Cardiac muscle cell (in vitro differentiated cells and primary cell): Measurements from ENCODE around the gene SYNGAP1. TPM values are rescaled to one million over a fixed set of nuclear protein-coding genes. Genes with fewer than 3 reads are reported as not detected.
"Not testable (repeated sequence)": the region's sequence is repeated elsewhere in the genome, so short reads cannot be mapped to it uniquely, and the experiment has no call there.

ENCODE experiments used
- DNase-seq, 2 donors: peaks; one replicate each; pipeline versions ENCODE4 v3.0.0 to v3.0.0-alpha.2; 2010 to 2017; ENCODE audit warnings: low read depth in 1 of 2, low spot score in 1 of 2
- H3K27ac ChIP-seq: fragments of 200-600 bp; sonication (generic); 2 replicates; pipeline ENCODE4 v1.5.1; 2016
- H3K27me3 ChIP-seq: fragments of 200-600 bp; sonication (generic); 2 replicates; pipeline ENCODE4 v1.6.0; 2016; ENCODE audit warnings: control low read depth
- H3K36me3 ChIP-seq: fragments of 200-600 bp; sonication (generic); 2 replicates; pipeline ENCODE4 v1.5.1; 2016; ENCODE audit warnings: control low read depth
- H3K4me1 ChIP-seq: fragments of 200-600 bp; sonication (generic); 2 replicates; pipeline ENCODE4 v1.8.1; 2017; ENCODE audit warnings: low read depth, mild to moderate bottlenecking, mixed run types
- H3K4me3 ChIP-seq: fragments of 200-600 bp; sonication (generic); 2 replicates; pipeline ENCODE4 v1.5.1; 2016; ENCODE audit warnings: mild to moderate bottlenecking
- H3K9me3 ChIP-seq: fragments of 200-600 bp; sonication (generic); 2 replicates; pipeline ENCODE4 v1.5.1; 2017; ENCODE audit warnings: low read depth, mild to moderate bottlenecking, control low read depth
- polyA plus RNA-seq: library from polyadenylated mRNA; unstranded; fragments of >200 nt; fragmentation: Nextera tagmentation; extraction: Ambion mirVana; gene quantifications from 2 replicates; pipeline ENCODE4 v1.2.1, GENCODE V29; 2016
- total RNA-seq: library from RNA; depleted of rRNA; stranded (reverse); fragments of >200 nt; gene quantifications from 2 replicates; pipeline ENCODE4 v1.2.3, GENCODE V29; 2016
- TF ChIP-seq, protein P1 (sequence below): IDR thresholded peaks from 2 replicates; pipeline ENCODE4 v1.5.1; 2012; ENCODE audit warnings: low read depth, mild to moderate bottlenecking, low read length

SYNGAP1 gene
- total and polyA plus RNA-seq, 2 experiments from 2014 or later: 6.8 to 20.2 TPM

DNA sequence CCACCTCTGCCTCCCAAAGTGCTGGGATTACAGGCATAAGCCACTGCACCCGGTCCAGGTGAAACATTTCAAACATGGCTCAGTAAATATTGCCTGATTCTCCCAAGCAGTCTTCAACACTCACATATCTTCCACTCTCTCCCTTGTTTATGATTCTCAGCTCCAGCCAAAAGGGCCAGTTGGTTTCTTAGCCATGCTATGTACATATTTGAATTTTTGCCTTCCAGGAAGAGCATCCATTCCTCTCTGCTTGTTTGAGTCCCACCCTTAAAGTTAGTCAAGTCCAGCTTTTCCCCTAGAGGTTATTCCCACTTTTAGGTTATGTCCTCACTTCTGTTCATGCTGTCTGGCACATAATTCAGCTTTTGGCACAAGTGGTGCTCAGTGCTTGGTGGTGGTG is 22.3 kb upstream of the SYNGAP1 start:
- no peak overlapping the region for H3K4me3 ChIP-seq
- TF ChIP-seq, protein P1, sequence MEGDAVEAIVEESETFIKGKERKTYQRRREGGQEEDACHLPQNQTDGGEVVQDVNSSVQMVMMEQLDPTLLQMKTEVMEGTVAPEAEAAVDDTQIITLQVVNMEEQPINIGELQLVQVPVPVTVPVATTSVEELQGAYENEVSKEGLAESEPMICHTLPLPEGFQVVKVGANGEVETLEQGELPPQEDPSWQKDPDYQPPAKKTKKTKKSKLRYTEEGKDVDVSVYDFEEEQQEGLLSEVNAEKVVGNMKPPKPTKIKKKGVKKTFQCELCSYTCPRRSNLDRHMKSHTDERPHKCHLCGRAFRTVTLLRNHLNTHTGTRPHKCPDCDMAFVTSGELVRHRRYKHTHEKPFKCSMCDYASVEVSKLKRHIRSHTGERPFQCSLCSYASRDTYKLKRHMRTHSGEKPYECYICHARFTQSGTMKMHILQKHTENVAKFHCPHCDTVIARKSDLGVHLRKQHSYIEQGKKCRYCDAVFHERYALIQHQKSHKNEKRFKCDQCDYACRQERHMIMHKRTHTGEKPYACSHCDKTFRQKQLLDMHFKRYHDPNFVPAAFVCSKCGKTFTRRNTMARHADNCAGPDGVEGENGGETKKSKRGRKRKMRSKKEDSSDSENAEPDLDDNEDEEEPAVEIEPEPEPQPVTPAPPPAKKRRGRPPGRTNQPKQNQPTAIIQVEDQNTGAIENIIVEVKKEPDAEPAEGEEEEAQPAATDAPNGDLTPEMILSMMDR: no peak
- no peaks in the 10 kb centered on the region for H3K4me1 ChIP-seq
- no peaks in the 10 kb centered on the region for H3K36me3 ChIP-seq
- DNase-seq: no peak
- no peaks in the 10 kb centered on the region for H3K9me3 ChIP-seq
- H3K27ac ChIP-seq: no peak overlapping the region
- no peaks in the 10 kb centered on the region for H3K27me3 ChIP-seq

DNA sequence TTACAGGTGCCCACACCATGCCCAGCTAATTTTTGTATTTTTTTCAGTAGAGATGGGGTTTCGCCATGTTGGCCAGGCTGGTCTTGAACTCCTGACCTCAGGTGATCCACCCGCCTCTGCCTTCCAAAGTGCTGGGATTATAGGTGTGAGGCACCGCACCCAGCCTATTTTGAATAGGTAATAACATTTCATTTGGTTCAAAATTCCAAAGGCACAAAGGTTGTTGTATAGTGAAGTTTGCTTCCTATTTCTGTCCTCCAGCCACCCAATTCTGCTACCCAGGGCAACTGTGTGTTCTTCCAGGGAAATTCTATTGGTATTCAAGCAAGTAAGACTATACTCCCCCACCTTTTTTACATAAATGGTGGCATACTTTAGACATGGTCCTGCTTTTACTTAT is 21.3 kb upstream of the SYNGAP1 start:
- not testable (repeated sequence) for H3K4me3 ChIP-seq, H3K27ac ChIP-seq, DNase-seq, H3K9me3 ChIP-seq, H3K36me3 ChIP-seq, H3K4me1 ChIP-seq, H3K27me3 ChIP-seq

DNA sequence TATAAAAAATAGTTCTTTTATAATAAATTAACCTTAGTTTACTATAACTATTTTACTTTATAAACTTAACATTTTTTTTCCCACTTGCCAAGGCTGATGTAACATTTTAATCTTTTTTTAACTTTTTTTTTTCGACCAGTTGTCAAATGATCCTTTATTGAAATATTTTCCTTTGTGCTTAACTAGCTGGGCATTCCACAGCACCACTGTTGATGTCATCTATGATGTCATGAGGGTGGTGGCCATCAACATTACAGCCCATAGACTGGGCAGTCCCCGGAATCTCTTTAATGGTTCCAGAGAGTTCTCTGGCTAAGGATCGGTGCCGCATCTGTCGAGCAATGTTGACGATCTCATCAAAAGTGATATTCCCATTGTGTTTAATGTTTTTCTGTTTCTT is 20.0 kb upstream of the SYNGAP1 start:
- not testable (repeated sequence) for H3K9me3 ChIP-seq, H3K4me1 ChIP-seq, H3K4me3 ChIP-seq, H3K27ac ChIP-seq, H3K27me3 ChIP-seq, DNase-seq, H3K36me3 ChIP-seq

DNA sequence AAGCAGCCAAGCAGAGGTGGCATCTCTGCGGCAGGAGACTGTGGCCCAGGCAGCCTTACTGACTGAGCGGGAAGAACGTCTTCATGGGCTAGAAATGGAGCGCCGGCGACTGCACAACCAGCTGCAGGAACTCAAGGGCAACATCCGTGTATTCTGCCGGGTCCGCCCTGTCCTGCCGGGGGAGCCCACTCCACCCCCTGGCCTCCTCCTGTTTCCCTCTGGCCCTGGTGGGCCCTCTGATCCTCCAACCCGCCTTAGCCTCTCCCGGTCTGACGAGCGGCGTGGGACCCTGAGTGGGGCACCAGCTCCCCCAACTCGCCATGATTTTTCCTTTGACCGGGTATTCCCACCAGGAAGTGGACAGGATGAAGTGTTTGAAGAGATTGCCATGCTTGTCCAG is 15.0 kb upstream of the SYNGAP1 start:
- H3K4me3 ChIP-seq: no peak overlapping the region
- H3K36me3 ChIP-seq: no peaks in the 10 kb centered on the region
- no peak for DNase-seq
- H3K4me1 ChIP-seq: no peaks in the 10 kb centered on the region
- no peaks in the 10 kb centered on the region for H3K27me3 ChIP-seq
- H3K9me3 ChIP-seq: no peaks in the 10 kb centered on the region
- TF ChIP-seq, protein P1: no peak
- H3K27ac ChIP-seq: no peak overlapping the region

DNA sequence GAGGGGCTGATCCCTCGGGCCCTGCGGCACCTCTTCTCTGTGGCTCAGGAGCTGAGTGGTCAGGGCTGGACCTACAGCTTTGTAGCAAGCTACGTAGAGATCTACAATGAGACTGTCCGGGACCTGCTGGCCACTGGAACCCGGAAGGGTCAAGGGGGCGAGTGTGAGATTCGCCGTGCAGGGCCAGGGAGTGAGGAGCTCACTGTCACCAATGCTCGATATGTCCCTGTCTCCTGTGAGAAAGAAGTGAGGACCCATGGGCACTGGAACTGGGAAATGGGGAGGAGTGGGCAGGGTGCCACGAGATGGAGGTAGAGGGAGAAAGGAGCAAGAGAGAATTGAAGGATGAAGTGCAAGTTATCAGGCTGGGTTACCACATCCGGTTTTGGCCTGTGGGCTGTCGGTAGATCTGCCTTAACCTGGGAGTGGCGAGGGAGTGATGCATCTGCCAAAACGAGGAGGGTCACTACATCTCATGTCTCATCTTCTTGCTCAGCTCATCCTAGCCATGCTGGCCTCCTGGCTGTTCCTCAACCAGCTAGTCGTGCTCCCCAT is 14.4 kb upstream of the SYNGAP1 start:
- Histone ChIP-seq H3K27me3 (no peaks in the 10 kb centered on the region), H3K36me3 (no peaks in the 10 kb centered on the region), H3K27ac (no peak overlapping the region), H3K9me3 (no peaks in the 10 kb centered on the region), H3K4me3 (no peak overlapping the region), H3K4me1 (no peaks in the 10 kb centered on the region)
- TF ChIP-seq, protein P1: no peak
- DNase-seq: no peak

DNA sequence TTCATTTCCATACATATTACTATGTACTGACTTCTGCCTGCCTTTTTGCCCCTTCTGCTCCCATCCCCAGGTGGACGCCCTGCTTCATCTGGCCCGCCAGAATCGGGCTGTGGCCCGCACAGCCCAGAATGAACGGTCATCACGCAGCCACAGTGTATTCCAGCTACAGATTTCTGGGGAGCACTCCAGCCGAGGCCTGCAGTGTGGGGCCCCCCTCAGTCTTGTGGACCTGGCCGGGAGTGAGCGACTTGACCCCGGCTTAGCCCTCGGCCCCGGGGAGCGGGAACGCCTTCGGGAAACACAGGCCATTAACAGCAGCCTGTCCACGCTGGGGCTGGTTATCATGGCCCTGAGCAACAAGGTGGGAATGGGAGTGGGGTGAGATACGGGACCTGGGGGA is 13.7 kb upstream of the SYNGAP1 start:
- H3K27me3 ChIP-seq: no peaks in the 10 kb centered on the region
- no peaks in the 10 kb centered on the region for H3K4me1 ChIP-seq
- TF ChIP-seq, protein P1: no peak
- H3K4me3 ChIP-seq: no peak overlapping the region
- H3K36me3 ChIP-seq: no peaks in the 10 kb centered on the region
- H3K9me3 ChIP-seq: no peaks in the 10 kb centered on the region
- H3K27ac ChIP-seq: no peak overlapping the region
- no peak for DNase-seq
